Cardiac muscle cell (in vitro differentiated cells and primary cell): ENCODE measurements around the gene TRIO. TPM values are rescaled to one million over a fixed set of nuclear protein-coding genes. Genes with fewer than 3 reads are reported as not detected.

ENCODE experiments used
- DNase-seq, 2 donors: peaks; one replicate each; pipeline versions ENCODE4 v3.0.0 to v3.0.0-alpha.2; 2010 to 2017; ENCODE audit warnings: low read depth in 1 of 2, low spot score in 1 of 2
- H3K27ac ChIP-seq: fragments of 200-600 bp; sonication (generic); 2 replicates; pipeline ENCODE4 v1.5.1; 2016
- H3K27me3 ChIP-seq: fragments of 200-600 bp; sonication (generic); 2 replicates; pipeline ENCODE4 v1.6.0; 2016; ENCODE audit warnings: control low read depth
- H3K36me3 ChIP-seq: fragments of 200-600 bp; sonication (generic); 2 replicates; pipeline ENCODE4 v1.5.1; 2016; ENCODE audit warnings: control low read depth
- H3K4me1 ChIP-seq: fragments of 200-600 bp; sonication (generic); 2 replicates; pipeline ENCODE4 v1.8.1; 2017; ENCODE audit warnings: low read depth, mild to moderate bottlenecking, mixed run types
- H3K4me3 ChIP-seq: fragments of 200-600 bp; sonication (generic); 2 replicates; pipeline ENCODE4 v1.5.1; 2016; ENCODE audit warnings: mild to moderate bottlenecking
- H3K9me3 ChIP-seq: fragments of 200-600 bp; sonication (generic); 2 replicates; pipeline ENCODE4 v1.5.1; 2017; ENCODE audit warnings: low read depth, mild to moderate bottlenecking, control low read depth
- polyA plus RNA-seq: library from polyadenylated mRNA; unstranded; fragments of >200 nt; fragmentation: Nextera tagmentation; extraction: Ambion mirVana; gene quantifications from 2 replicates; pipeline ENCODE4 v1.2.1, GENCODE V29; 2016
- total RNA-seq: library from RNA; depleted of rRNA; stranded (reverse); fragments of >200 nt; gene quantifications from 2 replicates; pipeline ENCODE4 v1.2.3, GENCODE V29; 2016
- TF ChIP-seq, protein P1 (sequence below): IDR thresholded peaks from 2 replicates; pipeline ENCODE4 v1.5.1; 2012; ENCODE audit warnings: low read depth, mild to moderate bottlenecking, low read length

Gene TRIO
- total and polyA plus RNA-seq, 2 experiments from 2014 or later, result 15.5 to 104 TPM

DNA sequence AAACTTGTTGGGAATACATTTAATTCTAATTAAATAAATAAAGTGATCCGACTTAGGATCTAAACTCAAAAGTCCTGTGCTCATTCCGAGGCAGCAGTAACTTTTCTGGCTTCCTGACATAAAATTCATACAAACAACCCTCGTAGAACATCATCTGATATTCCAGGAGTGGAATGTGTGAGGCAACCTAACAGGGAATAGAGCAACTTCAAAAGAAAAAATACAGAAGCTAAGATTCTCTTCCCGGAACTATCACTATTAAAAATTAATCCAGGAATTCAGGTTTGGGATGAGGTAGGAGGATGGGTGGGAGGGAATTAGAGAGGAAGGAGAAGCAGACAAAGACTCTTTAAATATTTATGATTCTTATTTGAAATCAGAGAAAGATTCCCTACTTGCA, 32.9 kb upstream of the TRIO start:
- no peaks in the 10 kb centered on the region for H3K36me3 ChIP-seq
- no peak overlapping the region for H3K4me3 ChIP-seq
- DNase-seq, result peak in 1 of 2 donors; percentile 47
- TF ChIP-seq, protein P1, sequence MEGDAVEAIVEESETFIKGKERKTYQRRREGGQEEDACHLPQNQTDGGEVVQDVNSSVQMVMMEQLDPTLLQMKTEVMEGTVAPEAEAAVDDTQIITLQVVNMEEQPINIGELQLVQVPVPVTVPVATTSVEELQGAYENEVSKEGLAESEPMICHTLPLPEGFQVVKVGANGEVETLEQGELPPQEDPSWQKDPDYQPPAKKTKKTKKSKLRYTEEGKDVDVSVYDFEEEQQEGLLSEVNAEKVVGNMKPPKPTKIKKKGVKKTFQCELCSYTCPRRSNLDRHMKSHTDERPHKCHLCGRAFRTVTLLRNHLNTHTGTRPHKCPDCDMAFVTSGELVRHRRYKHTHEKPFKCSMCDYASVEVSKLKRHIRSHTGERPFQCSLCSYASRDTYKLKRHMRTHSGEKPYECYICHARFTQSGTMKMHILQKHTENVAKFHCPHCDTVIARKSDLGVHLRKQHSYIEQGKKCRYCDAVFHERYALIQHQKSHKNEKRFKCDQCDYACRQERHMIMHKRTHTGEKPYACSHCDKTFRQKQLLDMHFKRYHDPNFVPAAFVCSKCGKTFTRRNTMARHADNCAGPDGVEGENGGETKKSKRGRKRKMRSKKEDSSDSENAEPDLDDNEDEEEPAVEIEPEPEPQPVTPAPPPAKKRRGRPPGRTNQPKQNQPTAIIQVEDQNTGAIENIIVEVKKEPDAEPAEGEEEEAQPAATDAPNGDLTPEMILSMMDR, result no peak
- no peaks in the 10 kb centered on the region for H3K27me3 ChIP-seq
- no peaks in the 10 kb centered on the region for H3K4me1 ChIP-seq
- no peaks in the 10 kb centered on the region for H3K9me3 ChIP-seq
- no peak overlapping the region for H3K27ac ChIP-seq

DNA sequence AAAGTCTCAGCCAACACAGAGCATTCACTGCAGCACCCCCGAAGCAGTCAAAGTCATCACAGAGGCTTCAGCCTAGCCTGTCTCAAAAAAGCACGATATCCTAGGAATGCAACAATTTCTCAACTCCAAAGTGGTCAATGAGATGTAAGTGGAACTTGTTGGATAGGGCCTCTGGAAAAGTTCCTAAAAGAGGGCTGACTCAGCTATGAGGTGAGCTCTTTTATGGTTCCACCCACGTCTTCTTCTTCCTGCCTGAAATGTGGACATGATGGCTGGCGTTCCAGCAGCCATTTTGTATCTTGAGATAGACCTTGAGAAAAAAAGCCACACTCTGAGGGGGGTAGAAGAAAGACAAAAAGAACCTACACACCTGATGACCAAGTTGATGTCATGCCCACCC, 32.5 kb upstream of the TRIO start:
- Histone ChIP-seq H3K4me1 (no peaks in the 10 kb centered on the region), H3K27me3 (no peaks in the 10 kb centered on the region), H3K4me3 (no peak overlapping the region), H3K36me3 (no peaks in the 10 kb centered on the region), H3K9me3 (no peaks in the 10 kb centered on the region), H3K27ac (no peak overlapping the region)
- TF ChIP-seq, protein P1, result no peak
- DNase-seq, result peak in 1 of 2 donors; percentile 86

DNA sequence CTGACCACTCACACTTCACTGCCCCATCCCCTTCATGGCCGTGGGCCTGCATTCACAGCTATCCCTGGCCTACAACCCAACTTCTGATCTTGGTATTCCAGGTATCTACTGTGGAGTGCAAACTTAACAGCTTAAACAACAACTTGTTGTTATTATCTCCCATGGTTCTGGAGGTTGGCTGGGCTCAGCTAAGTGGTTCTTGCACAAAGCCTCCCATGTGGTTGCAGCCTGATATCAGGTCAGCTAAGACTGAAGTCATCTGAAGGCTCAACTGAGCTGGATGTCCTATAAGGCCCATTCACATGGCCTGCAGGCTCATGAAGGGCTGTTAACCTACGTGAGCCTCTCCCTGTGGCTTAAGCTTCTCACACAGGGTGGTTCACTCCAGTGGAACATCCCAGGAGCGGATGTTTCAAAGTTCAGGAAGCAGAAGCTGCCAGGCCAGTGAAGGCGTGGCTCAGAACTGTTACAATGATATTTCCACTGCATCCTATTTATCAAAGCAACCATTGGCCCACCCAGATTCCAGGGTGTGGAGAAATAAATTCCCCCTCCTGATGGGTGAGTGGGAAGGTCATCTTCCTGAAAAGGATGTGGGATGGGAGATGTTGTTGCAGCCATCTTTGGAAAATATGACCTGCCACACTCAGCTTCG, 30.0 kb upstream of the TRIO start:
- DNase-seq, result no peak
- H3K4me3 ChIP-seq, result no peak overlapping the region
- TF ChIP-seq, protein P1, result no peak

DNA sequence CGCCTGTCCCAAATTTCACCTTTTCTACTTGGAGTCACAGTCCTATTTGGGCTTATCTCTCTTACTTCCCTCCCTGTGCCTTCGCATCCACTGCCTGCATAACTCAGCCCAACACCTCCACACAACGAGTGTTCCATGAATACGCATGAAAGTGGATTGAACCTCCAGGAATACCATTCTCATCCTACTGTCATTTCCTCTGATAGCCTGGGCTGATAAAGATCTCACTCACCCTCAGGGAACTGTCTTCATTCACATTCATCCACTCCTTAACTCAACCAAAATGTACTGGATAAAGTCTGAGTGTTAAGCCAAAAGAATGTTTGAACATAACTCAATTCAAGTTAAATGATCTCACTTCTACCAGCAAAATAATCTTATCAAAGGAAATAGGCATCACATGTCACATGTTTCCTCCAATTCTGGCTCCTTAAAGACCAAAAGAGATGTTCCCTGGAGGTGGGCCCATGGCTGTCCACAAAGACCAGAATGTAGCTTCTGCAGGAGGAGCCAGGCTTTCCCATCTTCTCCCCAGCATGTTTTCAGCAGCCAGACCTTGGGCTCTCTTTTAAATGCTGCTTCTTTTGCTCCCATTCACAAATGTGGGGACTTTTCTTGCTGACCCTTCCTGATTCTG, 28.4 kb upstream of the TRIO start:
- no peaks in the 10 kb centered on the region for H3K27me3 ChIP-seq
- no peak overlapping the region for H3K4me3 ChIP-seq
- no peaks in the 10 kb centered on the region for H3K9me3 ChIP-seq
- no peak overlapping the region for H3K27ac ChIP-seq
- peaks cover 16% of the 10 kb centered on the region for H3K4me1 ChIP-seq
- TF ChIP-seq, protein P1, result no peak
- no peaks in the 10 kb centered on the region for H3K36me3 ChIP-seq
- DNase-seq, result no peak

More for the DNA sequence above, 30.0 kb upstream of the TRIO start:
- Histone ChIP-seq H3K27ac (no peak overlapping the region), H3K4me1 (peaks cover under 1% of the 10 kb centered on the region), H3K36me3 (no peaks in the 10 kb centered on the region), H3K9me3 (no peaks in the 10 kb centered on the region), H3K27me3 (no peaks in the 10 kb centered on the region)

DNA sequence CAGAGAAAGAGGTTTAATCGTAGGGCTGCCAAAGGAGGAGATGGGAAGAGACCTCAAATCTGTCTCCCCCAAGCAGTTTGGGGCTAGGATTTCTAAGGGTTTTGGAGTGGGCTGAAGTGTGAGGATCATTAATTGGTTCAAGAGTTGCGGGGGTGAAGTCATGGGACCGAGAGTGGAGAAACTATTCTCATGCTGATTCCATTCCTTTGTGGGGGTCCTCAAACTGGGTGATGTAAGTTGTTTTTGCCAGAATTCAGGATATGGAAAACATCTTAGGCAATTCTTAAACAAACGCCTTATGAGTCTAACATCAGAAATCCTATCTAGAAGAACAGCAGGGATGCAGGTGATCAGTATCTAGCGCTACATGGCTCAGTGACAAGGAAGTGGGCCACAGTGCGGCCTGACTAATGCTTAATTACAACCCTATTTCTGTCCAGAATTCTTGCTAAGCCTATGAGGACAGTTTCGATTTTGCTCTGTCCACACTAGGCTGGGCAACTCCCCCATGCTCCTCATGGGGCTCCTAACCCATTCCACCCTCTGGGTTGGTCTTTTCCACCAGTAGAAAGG, 27.7 kb upstream of the TRIO start:
- Histone ChIP-seq H3K4me1 (peaks cover 18% of the 10 kb centered on the region), H3K27me3 (no peaks in the 10 kb centered on the region), H3K36me3 (no peaks in the 10 kb centered on the region), H3K4me3 (no peak overlapping the region), H3K27ac (no peak overlapping the region), H3K9me3 (no peaks in the 10 kb centered on the region)
- TF ChIP-seq, protein P1, result no peak
- DNase-seq, result no peak
